Measurements from ENCODE around the gene FAM241A.
"Not testable (repeated sequence)": the region's sequence is repeated elsewhere in the genome, so short reads cannot be mapped to it uniquely, and the experiment has no call there.

The FAM241A gene

GRCh38 chr4:112175840-112176239 is 30.6 kb downstream of the FAM241A start:
- DNase-seq = no peak

GRCh38 chr4:112176596-112176995 is 31.3 kb downstream of the FAM241A start:
- DNase-seq = no peak

GRCh38 chr4:112178741-112179140 is 33.5 kb downstream of the FAM241A start:
- DNase-seq = not testable (repeated sequence)

- no peak for DNase-seq
Measured at GRCh38 chr4:112181358-112182000, 36.2 kb downstream of the FAM241A start.

GRCh38 chr4:112182604-112183003 is 37.4 kb downstream of the FAM241A start:
- DNase-seq = no peak

GRCh38 chr4:112183252-112183651 is 38.0 kb downstream of the FAM241A start:
- no peak for DNase-seq

- DNase-seq = no peak
Measured at GRCh38 chr4:112184438-112184837, 39.2 kb downstream of the FAM241A start.

GRCh38 chr4:112185334-112185733 is 40.1 kb downstream of the FAM241A start:
- DNase-seq = no peak

GRCh38 chr4:112185740-112186670 is 40.8 kb downstream of the FAM241A start:
- DNase-seq = no peak

GRCh38 chr4:112189754-112190153 is 44.5 kb downstream of the FAM241A start:
- no peak for DNase-seq

GRCh38 chr4:112190684-112191083 is 45.4 kb downstream of the FAM241A start:
- no peak for DNase-seq

- DNase-seq = no peak
Measured at GRCh38 chr4:112196461-112196860, 51.2 kb downstream of the FAM241A start.

- no peak for DNase-seq
Measured at GRCh38 chr4:112199041-112199440, 53.8 kb downstream of the FAM241A start.

GRCh38 chr4:112201915-112202505 is 56.8 kb downstream of the FAM241A start:
- no peak for DNase-seq

- no peak for DNase-seq
Measured at GRCh38 chr4:112203593-112203992, 58.3 kb downstream of the FAM241A start.

GRCh38 chr4:112206431-112206830 is 61.2 kb downstream of the FAM241A start:
- no peak for DNase-seq

- DNase-seq = not testable (repeated sequence)
Measured at GRCh38 chr4:112208137-112209095, 63.2 kb downstream of the FAM241A start.

- DNase-seq = no peak
Measured at GRCh38 chr4:112210777-112211176, 65.5 kb downstream of the FAM241A start.

GRCh38 chr4:112213091-112213490 is 67.8 kb downstream of the FAM241A start:
- DNase-seq = no peak

GRCh38 chr4:112213856-112214255 is 68.6 kb downstream of the FAM241A start:
- no peak for DNase-seq

GRCh38 chr4:112214390-112215264 is 69.4 kb downstream of the FAM241A start:
- no peak for DNase-seq
